Left lung (tissue), 10 donors: ENCODE results near the gene CSNK2A3. TPM values are rescaled to one million over a fixed set of nuclear protein-coding genes. Genes with fewer than 3 reads are reported as not detected.

Experiments used
- ATAC-seq: fragments of 200-7000 bp; cut with Tn5 transposase; one replicate; pipeline ENCODE4 v1.9.1; 2020; ENCODE audit warnings: moderate library complexity
- DNase-seq, 4 donors: peaks; one replicate each; pipeline ENCODE4 v3.0.0-alpha.2; 2013 to 2020
- H3K27ac ChIP-seq, 2 donors: fragments of 200-600 bp; sonication (generic) in 1 of 2; one replicate each; pipeline versions ENCODE4 v1.5.0 to v1.8.0; 2020 to 2021
- H3K27me3 ChIP-seq, 2 donors: fragments of 200-600 bp; sonication (generic) in 1 of 2; one replicate each; pipeline versions ENCODE4 v1.5.0 to v1.8.0; 2020 to 2021
- H3K36me3 ChIP-seq, 2 donors: fragments of 200-600 bp; sonication (generic) in 1 of 2; one replicate each; pipeline versions ENCODE4 v1.5.0 to v1.8.0; 2020 to 2021
- H3K4me1 ChIP-seq, 2 donors: fragments of 200-600 bp; one replicate each; pipeline ENCODE4 v1.8.0; 2021
- H3K4me3 ChIP-seq, 2 donors: fragments of 200-600 bp; sonication (generic) in 1 of 2; one replicate each; pipeline versions ENCODE4 v1.5.0 to v1.8.0; 2020 to 2021; ENCODE audit warnings: mild to moderate bottlenecking in 1 of 2
- H3K9me3 ChIP-seq, 2 donors: fragments of 200-600 bp; sonication (generic) in 1 of 2; one replicate each; pipeline versions ENCODE4 v1.5.0 to v1.8.0; 2020 to 2021
- intact Hi-C, 2 donors: fragments of 100-400 bp; cut with DNase I; formaldehyde crosslinking; loops; one replicate each; pipeline versions ENCODE4 v1.11.2 to v1.14.2; 2022
- polyA plus RNA-seq, 6 donors: library from polyadenylated mRNA; unstranded; fragments of 120-200 nt; gene quantifications; one replicate each; pipeline ENCODE4 v1.2.1, GENCODE V29; 2013; ENCODE audit not compliant: insufficient read length in 6 of 6
- total RNA-seq, 2 donors: library from RNA; stranded (reverse); fragmentation: NEBNext Ultra II Directional; extraction: Animal tissue kit (Norgen Biotek cat#: 25700); gene quantifications; one replicate each; pipeline ENCODE4 v1.2.1, GENCODE V29; 2021
- TF ChIP-seq, protein P1 (sequence below), 2 donors: fragments of 200-600 bp; sonication (generic) in 1 of 2; IDR thresholded peaks; one replicate each; pipeline versions ENCODE4 v1.5.0 to v1.8.0; 2021; ENCODE audit warnings: antibody characterized with exemption in 2 of 2
- donor health status: DM: no; HTN: yes; CAD: no.
- donor health status: DM: no; HTN: no; CAD: no.

The CSNK2A3 gene
- total and polyA plus RNA-seq, 8 donors: 0.46 to 4.3 (median 2.1) TPM

DNA sequence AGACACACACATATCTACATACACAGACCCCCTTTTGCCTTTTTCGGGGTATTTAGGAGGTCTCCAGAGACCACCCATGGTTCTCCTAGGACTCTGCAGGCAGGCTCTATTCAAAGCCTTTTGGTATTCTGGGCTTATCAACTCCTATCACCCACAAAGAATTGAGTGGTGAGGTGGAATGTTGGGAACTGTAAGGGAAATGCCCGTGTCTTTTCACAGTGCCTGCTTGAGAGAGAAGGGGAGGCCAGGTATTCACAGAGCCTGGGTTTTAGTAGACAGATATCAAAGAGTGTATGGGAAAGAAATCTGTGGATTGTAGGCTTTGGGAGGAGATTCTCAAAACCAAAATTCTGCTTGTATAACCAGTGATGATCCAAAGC is 44.0 kb upstream of the CSNK2A3 start:
- Histone ChIP-seq H3K9me3 (no peaks in the 10 kb centered on the region), H3K4me1 (peaks cover 2 to 3% of the 10 kb centered on the region in 2 donors), H3K36me3 (no peaks in the 10 kb centered on the region), H3K27me3 (no peaks in the 10 kb centered on the region), H3K27ac (no peak overlapping the region), H3K4me3 (no peak overlapping the region)
- intact Hi-C loops: no loop called here
- DNase-seq (no peak), ATAC-seq (no peak)
- TF ChIP-seq, protein P1, sequence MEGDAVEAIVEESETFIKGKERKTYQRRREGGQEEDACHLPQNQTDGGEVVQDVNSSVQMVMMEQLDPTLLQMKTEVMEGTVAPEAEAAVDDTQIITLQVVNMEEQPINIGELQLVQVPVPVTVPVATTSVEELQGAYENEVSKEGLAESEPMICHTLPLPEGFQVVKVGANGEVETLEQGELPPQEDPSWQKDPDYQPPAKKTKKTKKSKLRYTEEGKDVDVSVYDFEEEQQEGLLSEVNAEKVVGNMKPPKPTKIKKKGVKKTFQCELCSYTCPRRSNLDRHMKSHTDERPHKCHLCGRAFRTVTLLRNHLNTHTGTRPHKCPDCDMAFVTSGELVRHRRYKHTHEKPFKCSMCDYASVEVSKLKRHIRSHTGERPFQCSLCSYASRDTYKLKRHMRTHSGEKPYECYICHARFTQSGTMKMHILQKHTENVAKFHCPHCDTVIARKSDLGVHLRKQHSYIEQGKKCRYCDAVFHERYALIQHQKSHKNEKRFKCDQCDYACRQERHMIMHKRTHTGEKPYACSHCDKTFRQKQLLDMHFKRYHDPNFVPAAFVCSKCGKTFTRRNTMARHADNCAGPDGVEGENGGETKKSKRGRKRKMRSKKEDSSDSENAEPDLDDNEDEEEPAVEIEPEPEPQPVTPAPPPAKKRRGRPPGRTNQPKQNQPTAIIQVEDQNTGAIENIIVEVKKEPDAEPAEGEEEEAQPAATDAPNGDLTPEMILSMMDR (IDR thresholded peaks at IDR 0.05): no peak

GRCh38 chr11:11396301-11397035 is 43.4 kb upstream of the CSNK2A3 start:
- no peak overlapping the region for H3K27ac ChIP-seq

GRCh38 chr11:11395126-11395525 is 42.1 kb upstream of the CSNK2A3 start:
- TF ChIP-seq, protein P1 (IDR thresholded peaks at IDR 0.05): no peak
- no peak for DNase-seq
- Histone ChIP-seq H3K4me3 (no peak overlapping the region), H3K27ac (no peak overlapping the region), H3K4me1 (peaks cover 4 to 7% of the 10 kb centered on the region in 2 donors), H3K27me3 (no peaks in the 10 kb centered on the region), H3K9me3 (no peaks in the 10 kb centered on the region), H3K36me3 (no peaks in the 10 kb centered on the region)
- intact Hi-C loops: no loop called here
- no peak for ATAC-seq

More at GRCh38 chr11:11396301-11397035, 43.4 kb upstream of the CSNK2A3 start:
- Histone ChIP-seq H3K36me3 (no peaks in the 10 kb centered on the region), H3K27me3 (no peaks in the 10 kb centered on the region), H3K4me3 (no peak overlapping the region), H3K4me1 (peaks cover 4 to 7% of the 10 kb centered on the region in 2 donors), H3K9me3 (no peaks in the 10 kb centered on the region)
- TF ChIP-seq, protein P1 (IDR thresholded peaks at IDR 0.05): no peak
- intact Hi-C loops: no loop called here
- ATAC-seq (peak; percentile 60), DNase-seq (peak in 1 of 4 donors; percentile 28)

- TF ChIP-seq, protein P1 (IDR thresholded peaks at IDR 0.05): no peak
- Histone ChIP-seq H3K9me3 (no peaks in the 10 kb centered on the region), H3K27me3 (no peaks in the 10 kb centered on the region), H3K36me3 (no peaks in the 10 kb centered on the region), H3K4me1 (peaks cover 4 to 7% of the 10 kb centered on the region in 2 donors), H3K27ac (no peak overlapping the region), H3K4me3 (no peak overlapping the region)
- ATAC-seq (no peak), DNase-seq (peak in 1 of 4 donors; percentile 18)
- intact Hi-C loops: no loop called here
Observed at GRCh38 chr11:11394241-11394640, 41.2 kb upstream of the CSNK2A3 start.

GRCh38 chr11:11391796-11392463 is 38.9 kb upstream of the CSNK2A3 start:
- TF ChIP-seq, protein P1 (IDR thresholded peaks at IDR 0.05): no peak
- Histone ChIP-seq H3K9me3 (no peaks in the 10 kb centered on the region), H3K27me3 (no peaks in the 10 kb centered on the region), H3K27ac (peak overlapping the region in 1 of 2 donors; percentile 39), H3K4me3 (no peak overlapping the region), H3K36me3 (no peaks in the 10 kb centered on the region), H3K4me1 (peaks cover 4 to 7% of the 10 kb centered on the region in 2 donors)
- intact Hi-C loops: no loop called here
- DNase-seq: no peak
- peak; percentile 55 for ATAC-seq
